Measurements from ENCODE around the gene ZNF580.

GRCh38 chr19:55597501-55597921 lies 43.3 kb upstream of the ZNF580 start:
- TF ChIP-seq CTCF (IDR thresholded peaks at IDR 0.05) (no peak), POLR2A (IDR thresholded peaks at IDR 0.05) (no peak)

Data from heart left ventricle (tissue), 13 donors.